ENCODE data around the gene ALDH1A2.

The ALDH1A2 gene

DNA sequence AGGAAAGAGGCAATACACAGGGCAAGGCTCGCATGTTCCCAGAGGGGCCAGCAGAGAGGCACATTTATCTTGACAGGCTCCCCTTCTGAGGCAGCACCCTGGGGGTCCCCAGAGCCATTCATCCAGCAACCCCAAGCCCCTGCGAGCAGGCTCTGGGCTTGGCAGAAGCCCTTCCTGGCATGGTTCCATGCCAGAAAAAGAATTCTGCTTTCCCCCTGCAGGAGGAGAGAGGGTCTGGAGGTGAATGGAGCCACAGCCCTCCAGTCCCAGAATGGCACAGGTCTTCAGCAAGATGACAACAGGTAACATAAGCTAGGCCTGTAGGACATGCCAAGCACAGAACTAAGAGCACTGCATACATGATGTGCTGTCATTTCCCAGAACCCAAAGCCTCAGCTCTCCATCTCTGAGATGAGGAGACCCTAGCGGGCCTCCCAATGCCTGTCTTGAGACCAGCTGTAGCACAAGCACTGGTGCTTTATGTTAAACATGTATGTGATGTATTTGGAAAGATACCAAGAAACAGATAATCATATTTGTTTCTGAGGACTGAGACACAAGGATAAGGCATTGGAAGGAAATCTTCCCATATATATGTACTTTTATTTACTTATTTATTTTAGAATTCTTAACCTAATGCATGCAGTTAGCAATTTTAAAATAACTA lies 121.6 kb downstream of the ALDH1A2 start:
- no peak for DNase-seq (ENCODE audit: low read depth in 2 of 2)

DNA sequence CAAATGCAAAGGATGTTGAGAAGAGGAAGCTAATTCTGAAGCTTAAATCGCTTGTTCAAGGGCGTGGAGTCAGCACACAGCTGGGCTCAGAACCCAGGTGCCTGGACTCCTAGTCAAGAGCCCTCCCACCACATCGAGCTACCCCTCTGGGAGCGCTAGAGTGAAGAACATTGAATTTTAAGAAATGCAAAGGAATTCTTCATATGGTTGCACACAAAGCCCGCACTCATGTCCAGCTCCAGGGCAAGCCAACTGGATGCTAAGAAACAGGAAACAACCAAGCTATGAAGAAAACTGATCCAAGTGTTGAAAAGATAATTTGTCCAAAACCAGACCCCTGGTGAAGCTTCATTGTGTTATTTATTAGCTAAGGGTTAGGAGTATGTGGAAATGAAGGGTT lies 122.3 kb downstream of the ALDH1A2 start:
- no peak for DNase-seq (ENCODE audit: low read depth in 2 of 2)

DNA sequence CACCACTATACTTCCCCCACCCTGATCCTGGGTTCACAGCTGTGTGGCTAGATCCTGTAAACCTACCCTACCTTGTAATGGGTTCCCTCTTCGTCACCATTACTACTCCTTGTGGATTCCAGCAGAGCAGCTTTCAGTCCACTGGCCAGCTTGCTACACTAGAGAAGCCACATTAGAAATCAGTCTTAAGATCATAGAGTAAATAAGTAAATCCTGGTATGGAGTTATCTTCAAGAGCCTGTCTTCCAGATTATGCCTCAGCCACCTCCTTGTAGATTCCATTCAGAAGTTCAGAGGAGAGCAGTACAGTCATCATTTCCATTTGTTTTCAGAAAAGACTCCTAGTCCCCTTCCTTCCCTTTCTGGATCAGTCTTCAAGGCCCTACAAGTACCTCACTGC lies 123.7 kb downstream of the ALDH1A2 start:
- DNase-seq (ENCODE audit: low read depth in 2 of 2): no peak

DNA sequence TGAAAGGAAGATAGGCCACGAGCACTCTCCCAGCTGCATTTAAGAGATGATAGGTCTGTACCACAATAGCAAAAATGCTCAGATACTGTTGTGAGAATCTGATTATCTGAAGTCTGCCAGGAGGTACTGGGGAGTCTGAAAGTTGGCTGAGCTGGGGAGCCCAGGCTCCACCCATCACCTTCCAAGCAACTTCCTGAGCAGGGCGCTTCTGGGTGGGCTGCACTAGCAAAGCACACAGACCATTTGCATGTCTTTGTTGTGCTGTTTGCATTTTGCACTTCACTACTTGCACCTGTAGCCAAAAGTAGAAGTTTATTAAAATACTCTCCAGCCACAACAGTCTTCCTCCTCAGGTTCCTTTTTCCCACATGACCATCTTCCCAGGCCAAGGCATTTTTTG lies 133.2 kb downstream of the ALDH1A2 start:
- no peak for DNase-seq (ENCODE audit: low read depth in 2 of 2)

DNA sequence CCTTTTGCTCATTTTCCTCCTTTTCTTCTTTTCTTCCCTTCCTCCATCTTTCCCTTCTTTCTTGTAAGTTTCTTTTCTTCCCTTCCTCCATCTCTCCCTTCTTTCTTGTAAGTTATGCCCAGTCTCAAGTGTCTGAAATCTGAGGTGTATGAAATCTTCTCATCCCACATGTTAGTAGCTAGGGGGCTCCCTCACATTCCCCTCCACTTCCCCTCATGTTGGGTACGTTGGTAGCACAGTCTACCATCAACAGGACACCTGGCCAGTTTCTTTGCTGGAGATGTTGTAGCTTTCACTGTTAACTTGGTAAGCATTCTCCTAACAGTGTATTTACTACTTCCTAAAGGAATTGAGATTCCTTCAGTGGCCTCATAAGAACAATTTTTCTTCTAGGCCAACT lies 133.9 kb downstream of the ALDH1A2 start:
- no peak for DNase-seq (ENCODE audit: low read depth in 2 of 2)

DNA sequence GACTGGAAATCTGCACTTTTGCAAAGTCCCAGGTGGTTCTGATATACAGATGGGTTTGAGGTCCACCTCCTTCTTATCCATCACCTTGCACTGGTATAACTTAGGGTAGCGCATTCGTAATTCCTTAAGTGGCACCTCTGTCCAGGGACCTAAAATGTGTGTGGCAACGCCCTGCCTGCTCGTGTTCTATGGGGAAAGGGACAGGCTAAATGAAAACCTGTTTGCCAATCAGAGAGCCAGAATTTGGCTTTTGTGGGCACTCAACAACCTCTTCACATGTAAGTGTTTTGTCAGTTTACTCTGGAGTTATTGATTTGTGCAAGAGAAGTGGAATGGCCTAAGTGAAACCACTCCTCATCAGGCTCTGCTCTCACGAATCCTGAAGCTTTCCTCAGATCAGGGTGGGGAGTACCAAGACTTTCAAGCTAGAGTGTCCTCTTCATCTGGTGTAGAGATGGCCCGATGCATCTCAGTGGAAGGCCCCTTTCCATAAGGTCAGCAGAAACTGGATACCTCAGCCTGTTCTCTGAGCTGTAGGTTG lies 138.3 kb downstream of the ALDH1A2 start:
- no peak for DNase-seq (ENCODE audit: low read depth in 2 of 2)

DNA sequence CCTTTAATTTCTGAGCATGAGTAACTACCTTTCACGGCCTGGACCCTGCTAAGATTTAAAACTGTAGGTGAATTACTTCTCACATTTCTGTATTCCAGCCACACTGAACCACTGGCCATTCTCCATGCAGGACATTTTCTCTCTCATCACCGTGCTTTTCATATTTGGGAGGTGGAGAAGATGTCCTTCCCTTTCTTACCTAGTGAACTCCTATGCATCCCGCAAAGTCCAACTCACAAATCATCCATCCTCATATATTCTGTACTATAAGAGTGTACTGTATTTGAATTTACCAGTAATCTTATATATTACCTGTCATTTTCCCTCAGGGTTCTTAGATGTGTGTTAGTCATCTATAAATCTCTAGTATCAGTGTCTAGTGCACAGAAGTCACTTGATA lies 139.9 kb downstream of the ALDH1A2 start:
- no peak for DNase-seq (ENCODE audit: low read depth in 2 of 2)

DNA sequence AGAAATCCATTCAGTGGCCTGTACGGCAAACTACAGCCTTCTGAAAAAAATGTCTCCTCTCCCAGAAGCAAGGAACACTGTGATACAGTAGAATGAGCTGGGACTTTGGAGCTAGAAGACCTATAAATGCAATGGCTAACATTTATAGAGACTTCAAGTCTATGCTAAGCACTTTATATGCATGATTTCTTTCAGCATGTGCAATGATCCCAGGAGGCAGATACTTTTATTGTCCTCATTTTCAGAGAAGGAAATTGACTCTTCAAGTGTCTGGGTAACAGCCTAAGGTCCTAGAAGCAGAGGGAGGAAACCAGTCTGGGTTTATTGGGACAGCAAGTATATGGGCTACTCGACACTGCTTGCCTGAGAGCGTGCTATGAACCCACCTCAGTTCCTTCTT lies 140.9 kb downstream of the ALDH1A2 start:
- DNase-seq (ENCODE audit: low read depth in 2 of 2): no peak

DNA sequence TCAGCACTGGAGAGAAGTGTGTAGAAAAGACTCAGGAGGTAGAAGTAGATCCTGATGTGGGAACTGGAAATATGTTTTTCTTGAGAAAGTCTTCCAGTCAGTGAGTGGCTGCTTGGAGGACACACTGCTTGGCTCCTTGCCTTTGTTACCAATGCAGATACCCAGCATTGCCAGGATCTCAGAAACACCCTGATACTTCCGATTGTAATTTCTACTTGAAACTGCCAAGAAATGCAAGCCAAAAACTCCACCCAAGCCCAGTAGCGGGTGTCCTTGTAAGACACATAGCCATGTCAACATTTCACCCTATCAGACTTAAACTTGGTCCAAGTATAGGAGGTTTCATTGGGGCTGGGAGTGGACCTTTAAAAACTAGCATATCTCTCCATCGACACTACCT lies 141.8 kb downstream of the ALDH1A2 start:
- no peak for DNase-seq (ENCODE audit: low read depth in 2 of 2)

DNA sequence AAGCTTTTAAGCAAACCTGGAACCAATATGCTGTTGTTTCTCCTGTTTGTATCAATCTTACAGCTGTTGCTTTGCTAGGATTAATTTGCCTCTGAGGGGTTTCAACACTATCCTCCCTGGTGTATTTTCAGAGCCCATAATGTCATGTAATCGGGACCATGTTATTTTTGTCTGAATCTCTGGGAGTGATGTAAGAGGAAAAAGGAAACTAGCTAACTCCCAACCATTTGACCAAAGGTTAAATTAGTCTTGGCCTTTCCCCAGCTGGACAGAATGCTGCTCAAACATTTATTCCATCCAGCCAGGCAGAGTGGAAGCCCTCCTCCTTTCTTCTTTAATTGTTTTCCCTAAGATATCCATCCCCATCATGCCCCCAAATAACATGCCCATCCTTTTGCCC lies 142.2 kb downstream of the ALDH1A2 start:
- no peak for DNase-seq (ENCODE audit: low read depth in 2 of 2)

DNA sequence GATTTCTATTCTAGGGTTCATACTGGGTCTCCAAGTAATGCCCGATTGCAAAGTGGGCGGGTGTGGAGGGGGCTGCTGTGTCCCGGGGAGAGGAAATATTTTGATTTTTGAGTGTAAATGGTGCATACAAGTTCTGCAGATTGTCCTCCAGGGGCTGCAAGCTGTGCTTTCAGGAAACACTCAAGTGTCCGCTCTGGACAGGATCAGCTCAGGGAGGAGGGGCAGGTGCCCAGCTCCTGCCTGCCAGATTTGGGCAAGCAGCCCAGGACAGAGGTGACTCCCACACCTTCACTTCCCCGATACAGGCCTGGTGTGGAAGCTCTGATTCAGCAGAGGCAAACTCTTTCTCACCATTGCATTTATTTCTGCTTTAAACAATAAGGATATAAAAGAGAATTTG lies 142.7 kb downstream of the ALDH1A2 start:
- DNase-seq (ENCODE audit: low read depth in 2 of 2): no peak

DNA sequence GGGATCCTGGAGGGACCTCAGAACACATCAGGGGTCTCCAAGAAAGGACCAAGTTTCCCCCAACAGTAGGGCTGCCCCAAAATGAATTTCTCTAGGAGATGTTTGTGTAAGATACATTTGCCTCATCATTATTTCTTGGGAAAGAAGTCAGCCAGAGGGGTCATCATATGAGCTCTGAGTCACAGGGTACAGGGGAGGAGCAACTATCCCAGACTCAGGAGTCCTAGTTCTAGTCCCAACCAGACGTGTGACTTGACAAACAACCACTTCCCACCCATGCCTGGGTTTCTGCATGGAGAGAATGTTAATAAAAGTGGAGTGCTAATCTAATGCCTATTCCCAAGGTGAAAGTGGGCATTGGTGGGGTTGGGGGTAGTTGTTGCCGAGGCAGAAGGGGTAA lies 144.1 kb downstream of the ALDH1A2 start:
- DNase-seq (ENCODE audit: low read depth in 2 of 2): no peak

DNA sequence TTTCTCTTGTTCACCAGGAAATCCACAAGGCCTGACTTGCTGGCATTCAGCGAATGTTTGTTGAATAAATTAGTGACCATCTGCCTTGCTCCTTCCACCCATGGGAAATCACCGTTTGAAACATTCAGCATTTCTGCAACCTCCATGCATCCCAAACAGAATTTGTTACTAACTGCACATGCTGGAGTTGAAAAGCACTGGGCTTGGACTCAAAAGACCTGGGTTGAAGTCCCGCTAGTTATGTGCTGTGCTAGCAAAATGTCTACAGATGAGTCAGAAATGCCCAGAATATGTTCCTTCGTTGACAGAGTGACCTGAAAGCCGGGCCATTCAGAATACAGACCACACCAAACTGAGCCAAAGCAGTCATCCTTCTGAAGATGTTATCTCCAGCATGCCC lies 144.6 kb downstream of the ALDH1A2 start:
- DNase-seq (ENCODE audit: low read depth in 2 of 2): no peak

DNA sequence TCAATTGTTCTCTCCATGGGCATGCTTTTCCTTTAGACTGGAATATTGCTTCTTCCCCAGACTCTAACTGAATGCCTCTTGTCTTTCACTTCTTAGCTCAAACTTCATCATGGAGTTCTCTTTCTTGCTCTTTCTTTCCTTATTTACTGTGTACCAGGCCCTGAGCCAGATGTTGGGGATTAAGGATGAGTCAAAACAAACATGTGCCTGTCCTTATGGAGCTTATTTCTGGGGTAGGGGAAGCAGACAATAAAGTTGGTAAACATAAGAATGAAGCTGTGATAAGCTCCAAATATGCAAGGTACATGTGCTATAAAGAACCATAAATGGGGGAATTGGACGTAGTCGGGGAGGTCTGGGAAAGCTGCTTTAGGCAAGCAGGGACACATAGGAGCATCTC lies 145.8 kb downstream of the ALDH1A2 start:
- no peak for DNase-seq (ENCODE audit: low read depth in 2 of 2)

DNA sequence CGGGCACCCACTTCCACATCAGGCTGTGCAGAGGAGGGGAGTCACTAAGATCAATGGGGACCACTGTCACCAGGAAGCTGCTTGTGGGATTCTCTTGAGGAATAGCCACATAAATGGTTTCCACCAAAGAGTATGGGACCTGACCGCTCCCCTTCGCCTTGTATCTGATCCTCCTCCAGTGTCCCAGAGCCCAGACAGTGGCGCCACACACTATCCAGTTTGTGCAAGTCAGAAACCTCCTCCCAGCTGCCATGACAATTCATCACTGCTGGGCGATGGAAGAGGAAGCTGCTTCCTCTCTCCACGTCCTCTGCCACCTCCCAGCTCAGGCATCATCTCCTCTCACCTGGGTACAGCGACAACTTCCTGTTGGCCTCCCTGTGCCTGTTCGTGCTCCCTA lies 147.5 kb downstream of the ALDH1A2 start:
- no peak for DNase-seq (ENCODE audit: low read depth in 2 of 2)

DNA sequence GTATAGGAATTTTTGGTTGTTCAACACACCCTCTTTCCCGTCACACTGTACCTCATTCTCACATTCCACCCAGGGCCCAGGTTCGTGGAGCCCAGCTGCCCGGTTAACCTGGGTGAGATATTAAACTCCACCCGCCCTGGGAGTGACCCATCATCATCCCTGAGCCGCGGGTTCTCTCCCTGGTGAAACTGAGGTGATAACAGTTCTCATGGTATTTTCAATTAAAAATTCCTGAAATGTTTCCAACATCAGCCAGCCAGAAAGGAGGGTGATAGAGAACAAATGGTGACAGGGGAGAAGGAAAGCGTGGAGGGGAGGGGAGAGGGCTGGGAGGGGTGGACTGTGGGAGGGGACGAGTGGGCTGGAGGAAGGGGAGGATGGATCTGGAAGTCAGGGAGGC lies 148.8 kb downstream of the ALDH1A2 start:
- no peak for DNase-seq (ENCODE audit: low read depth in 2 of 2)

DNA sequence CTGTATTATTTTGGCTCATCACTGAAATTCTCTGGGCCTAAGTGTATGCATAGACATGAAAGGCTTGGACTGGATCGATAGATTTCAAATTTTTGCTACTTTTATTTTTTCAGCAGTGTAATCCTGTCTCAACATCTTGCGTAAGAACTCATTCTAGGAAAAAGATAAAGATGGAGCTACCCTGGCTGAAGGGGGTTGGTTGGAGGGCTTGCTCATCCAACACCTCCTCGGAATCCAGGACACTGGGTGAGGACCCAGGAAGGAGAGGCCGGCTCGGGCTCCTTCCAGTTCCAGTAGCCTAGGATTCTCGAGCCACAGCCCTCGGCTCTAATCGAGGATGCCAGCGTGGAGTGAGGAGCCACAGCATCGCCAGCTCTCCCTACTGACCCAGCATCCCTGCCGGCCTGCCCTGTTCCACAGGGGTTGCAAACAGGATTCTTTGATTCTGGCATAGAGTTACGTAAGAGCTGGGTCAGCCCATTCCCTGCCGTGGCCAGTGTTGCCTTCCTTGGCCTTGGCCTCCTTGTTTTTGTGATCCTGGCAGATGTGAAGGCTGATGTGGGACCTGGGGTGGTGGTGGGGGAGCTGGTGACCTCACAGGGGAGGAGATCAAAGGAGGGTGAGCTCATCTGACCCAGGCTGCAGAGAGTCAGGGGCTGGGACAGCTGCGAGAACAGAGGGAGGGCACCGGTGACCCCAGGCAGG lies 149.5 kb downstream of the ALDH1A2 start:
- DNase-seq (ENCODE audit: low read depth in 2 of 2): no peak

DNA sequence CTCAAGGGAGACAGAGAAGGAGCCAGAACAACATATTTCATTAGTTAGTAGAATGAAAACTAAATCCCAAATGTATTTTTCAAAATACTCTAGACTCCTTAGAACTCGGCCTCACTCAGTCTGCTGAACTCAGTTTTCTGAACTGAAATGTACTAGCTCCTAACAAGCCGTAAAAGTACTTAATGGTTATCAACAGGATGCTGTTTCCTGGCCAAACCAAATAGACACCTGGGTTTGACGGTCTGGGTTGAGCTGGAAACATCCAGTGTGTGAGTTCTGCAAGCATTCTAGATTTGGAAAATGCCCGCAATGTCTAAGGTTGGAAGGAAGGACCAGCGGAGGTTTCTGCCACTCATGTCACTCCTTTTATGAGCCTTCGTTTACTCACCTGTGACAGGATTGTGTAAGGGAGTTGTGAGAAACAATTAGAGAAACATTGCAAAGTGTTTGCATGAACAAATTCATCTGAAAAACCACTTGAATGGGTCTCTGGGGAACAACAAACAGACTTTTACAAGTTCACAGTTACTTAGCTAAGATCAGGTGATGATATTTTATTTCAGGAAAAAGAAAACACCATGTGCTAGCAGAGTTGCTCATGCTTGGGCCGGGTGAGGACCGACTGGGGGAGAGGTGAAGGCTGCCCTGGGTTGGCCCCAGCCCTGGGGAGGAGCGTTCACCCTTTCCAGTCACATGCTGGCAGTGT lies 151.0 kb downstream of the ALDH1A2 start:
- DNase-seq (ENCODE audit: low read depth in 2 of 2): no peak

DNA sequence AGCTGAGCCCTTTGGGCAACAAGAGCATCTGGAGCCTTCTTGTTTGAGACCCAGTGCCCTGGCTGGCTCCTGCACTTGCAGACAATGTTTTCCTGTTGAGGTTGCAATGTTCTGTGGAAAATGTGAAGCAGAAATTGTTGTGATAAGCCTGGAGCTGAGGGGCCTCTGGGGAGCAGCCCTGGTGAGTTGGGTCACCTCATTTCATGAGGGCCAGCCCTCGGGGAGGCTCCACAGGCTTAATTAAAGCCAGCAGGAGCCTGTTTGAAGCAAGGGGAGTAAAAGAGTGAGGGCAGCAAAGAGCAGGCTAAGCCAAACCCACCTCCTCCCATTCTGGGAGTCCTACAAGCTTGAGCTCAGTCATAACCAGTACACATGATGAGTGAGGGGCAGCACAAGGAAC lies 154.3 kb downstream of the ALDH1A2 start:
- no peak for DNase-seq (ENCODE audit: low read depth in 2 of 2)

DNA sequence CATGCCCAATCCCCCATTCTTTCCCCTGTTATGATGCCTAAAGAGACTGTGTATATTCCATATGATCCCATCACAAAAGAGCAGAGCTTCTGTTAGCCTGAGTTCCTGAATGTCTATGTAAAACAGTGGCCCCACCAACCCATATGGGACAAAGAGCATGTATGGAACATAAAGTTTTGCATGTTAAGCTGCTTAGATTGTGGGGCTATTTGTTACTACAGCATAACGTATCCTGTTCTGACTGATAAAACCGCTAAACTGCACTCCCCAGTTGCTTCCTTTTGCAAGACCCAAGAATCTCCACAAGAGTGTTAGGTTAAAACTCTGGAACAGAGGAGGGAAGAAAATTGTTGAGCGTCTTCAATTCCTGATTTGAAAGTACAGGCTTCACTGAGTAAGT lies 154.8 kb downstream of the ALDH1A2 start:
- no peak for DNase-seq (ENCODE audit: low read depth in 2 of 2)

DNA sequence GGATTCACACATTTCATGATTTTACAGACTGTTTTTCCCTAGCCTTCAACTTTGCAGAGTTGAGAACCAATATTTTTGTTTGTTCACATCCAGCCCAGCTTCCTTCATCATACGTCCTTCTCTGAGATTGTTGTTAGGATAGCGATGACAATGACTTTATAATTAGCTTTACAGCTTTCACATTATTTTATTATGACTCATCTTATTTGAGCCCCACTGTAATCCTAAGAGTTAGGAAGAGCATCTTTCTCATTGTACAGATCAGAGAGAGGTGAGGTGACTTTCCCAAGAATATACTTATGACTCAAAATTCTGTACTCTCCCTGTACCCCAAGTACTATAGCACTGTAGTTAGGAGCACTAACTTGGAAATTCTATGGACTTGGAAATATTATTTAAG lies 156.1 kb downstream of the ALDH1A2 start:
- no peak for DNase-seq (ENCODE audit: low read depth in 2 of 2)

DNA sequence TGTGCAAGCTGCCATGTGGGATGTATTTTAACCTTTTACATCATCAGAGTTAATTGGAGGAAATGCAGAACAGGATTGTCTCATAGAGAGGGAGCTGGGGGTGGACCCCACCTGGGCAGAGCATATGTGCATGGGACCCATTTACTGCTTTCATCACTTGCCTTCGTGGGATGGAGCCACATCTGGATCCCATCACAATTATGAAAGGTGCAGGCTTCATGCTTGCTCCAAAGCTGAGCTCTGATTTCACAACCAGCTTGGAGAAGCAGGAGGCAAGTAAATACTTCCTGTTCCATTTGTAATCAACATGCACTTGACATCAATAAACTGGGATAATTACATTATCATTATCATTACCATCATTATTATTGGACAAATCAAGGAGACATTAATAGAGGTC lies 161.9 kb downstream of the ALDH1A2 start:
- no peak for DNase-seq (ENCODE audit: low read depth in 2 of 2)
